Measurements from ENCODE around the gene PDE2A. TPM values are rescaled to one million over a fixed set of nuclear protein-coding genes. Genes with fewer than 3 reads are reported as not detected.

PDE2A gene
- total and polyA plus RNA-seq, 10 of the 15 experiments (the other 5 are each of a cell fraction or from before 2014, with no cell fraction given), result 0.06 to 0.15 (median 0.11) TPM; not detected in 6

- POLR2A ChIA-PET, result interaction anchor here (0.7 kb wide), 1 partner anchor 88 kb away, joined by 5 read pairs; no protein-coding TSS in a partner anchor
- CTCF ChIA-PET, result no interaction called here
- no TSS peak for BruUV-seq (replicated peaks)
- Histone ChIP-seq H3K27me3 (replicated peaks in 1 of 2; ENCODE audit: control insufficient read depth in 2 of 2, insufficient read depth in 2 of 2, low read length in 1 of 2) (peaks cover 0 to 2% of the 10 kb centered on the region in 2 experiments; a peak in 3 of 4 replicates), H2AFZ (ENCODE audit: control insufficient read depth, low read depth, low read length) (no peak overlapping the region), H3K36me3 (ENCODE audit: control insufficient read depth in 2 of 2, insufficient read depth in 2 of 2, low read length in 1 of 2) (no peaks in the 10 kb centered on the region), H3K4me1 (ENCODE audit: control insufficient read depth, insufficient read depth, low read length) (no peaks in the 10 kb centered on the region), H3K27ac (ENCODE audit: control insufficient read depth, insufficient read depth) (no peak overlapping the region), H3K79me2 (ENCODE audit: control insufficient read depth, insufficient read depth, low read length) (no peaks in the 10 kb centered on the region), H3K9me3 (replicated peaks; ENCODE audit: control insufficient read depth, insufficient read depth, low read length) (no peaks in the 10 kb centered on the region), H3K4me3 (no peak overlapping the region), H4K20me1 (ENCODE audit: control insufficient read depth, insufficient read depth) (no peaks in the 10 kb centered on the region), H3K9ac (ENCODE audit: control insufficient read depth, insufficient read depth, low read length) (no peak overlapping the region), H3K4me2 (ENCODE audit: control insufficient read depth, insufficient read depth) (no peak overlapping the region)
- RAD21 ChIA-PET (ENCODE audit: unreplicated experiment), result no interaction called here
- ATAC-seq (no peak; the same call in 2 of the 3 replicates), FAIRE-seq (no peak), DNase-seq (ENCODE audit: low read depth, low spot score) (no peak)
- in situ Hi-C loops (cut with MboI) (no loop called here), intact Hi-C loops (cut with micrococcal nuclease; ENCODE audit: unreplicated experiment) (no loop called here)
- SMC1A ChIA-PET (ENCODE audit: uncharacterized antibody, unreplicated experiment), result no interaction called here
- 29% methylated on average over 18 of the region's 18 CpGs for WGBS (ENCODE audit: insufficient coverage, insufficient replicate concordance, low lambda C conversion rate, missing lambda C conversion rate)
- TF ChIP-seq CUX1 (IDR thresholded peaks at IDR 0.05; ENCODE audit: insufficient replicate concordance, low read depth, low read length) (no peak), NFXL1 (IDR thresholded peaks at IDR 0.05; ENCODE audit: borderline replicate concordance) (no peak), CEBPZ (IDR thresholded peaks at IDR 0.05; ENCODE audit: low read depth, low read length) (no peak), USF1 (IDR thresholded peaks at IDR 0.05; ENCODE audit: borderline replicate concordance, extremely low read length, insufficient read depth, low read depth, low read length) (no peak), PRDM15 (CRISPR knock-in tag; IDR thresholded peaks at IDR 0.05) (no peak), EP300 (IDR thresholded peaks at IDR 0.05; ENCODE audit: borderline replicate concordance in 1 of 2, control insufficient read depth in 1 of 2, low read depth in 2 of 2, low read length in 2 of 2) (no peak)
These were observed 42.2 kb downstream of the PDE2A start for GRCh38 chr11:72631806-72632731.
